Right hindlimb (tissue), 1 donor: ENCODE data around the gene MAP1B.

Source experiments
- DNase-seq: peaks from one replicate; pipeline ENCODE4 v3.0.0-alpha.2; 2018

MAP1B gene

DNA sequence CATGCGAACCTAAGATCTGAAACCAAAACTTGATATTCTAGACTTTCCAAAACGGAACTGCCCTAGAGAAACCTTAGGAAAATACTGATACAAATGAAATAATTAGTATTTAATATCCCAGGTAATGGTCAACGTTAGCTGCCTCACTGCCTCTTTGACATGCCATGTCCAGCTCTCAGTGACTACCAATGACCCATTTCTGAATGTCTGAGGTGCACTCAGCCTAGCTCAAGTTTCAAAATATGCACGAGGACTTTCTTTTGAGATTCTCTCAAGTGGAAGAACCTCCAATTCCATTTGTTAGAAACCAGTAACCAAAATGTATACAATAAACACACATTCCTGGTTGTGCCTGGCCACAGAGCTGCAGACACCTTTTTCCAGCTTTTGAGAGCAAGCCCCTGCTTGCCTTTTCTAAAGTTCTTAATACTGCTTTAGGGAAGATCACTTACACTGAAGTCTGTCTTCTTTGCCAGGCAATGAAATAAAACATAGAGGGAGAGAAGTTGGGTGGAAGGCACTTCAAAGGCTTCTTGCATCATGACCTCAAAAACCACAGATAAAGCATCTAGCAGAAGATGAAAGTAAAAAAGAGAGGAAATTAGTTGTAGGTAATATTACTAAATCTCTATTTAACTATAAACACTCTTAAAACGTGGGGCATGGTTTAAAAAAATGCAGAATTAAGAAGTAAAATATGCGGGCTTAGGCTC, 124.9 kb downstream of the MAP1B start:
- no peak for DNase-seq

- DNase-seq = no peak
These were observed 125.6 kb downstream of the MAP1B start for GRCh38 chr5:72232838-72233237.

- DNase-seq = no peak
These were observed 126.6 kb downstream of the MAP1B start for GRCh38 chr5:72233835-72234234.

- no peak for DNase-seq
These were observed 127.0 kb downstream of the MAP1B start for GRCh38 chr5:72234265-72234700.

GRCh38 chr5:72234868-72235267, 127.6 kb downstream of the MAP1B start:
- no peak for DNase-seq

GRCh38 chr5:72235725-72236124, 128.4 kb downstream of the MAP1B start:
- no peak for DNase-seq

- no peak for DNase-seq
These were observed 130.1 kb downstream of the MAP1B start for GRCh38 chr5:72237415-72237814.

- no peak for DNase-seq
These were observed 130.6 kb downstream of the MAP1B start for GRCh38 chr5:72237879-72238278.

DNA sequence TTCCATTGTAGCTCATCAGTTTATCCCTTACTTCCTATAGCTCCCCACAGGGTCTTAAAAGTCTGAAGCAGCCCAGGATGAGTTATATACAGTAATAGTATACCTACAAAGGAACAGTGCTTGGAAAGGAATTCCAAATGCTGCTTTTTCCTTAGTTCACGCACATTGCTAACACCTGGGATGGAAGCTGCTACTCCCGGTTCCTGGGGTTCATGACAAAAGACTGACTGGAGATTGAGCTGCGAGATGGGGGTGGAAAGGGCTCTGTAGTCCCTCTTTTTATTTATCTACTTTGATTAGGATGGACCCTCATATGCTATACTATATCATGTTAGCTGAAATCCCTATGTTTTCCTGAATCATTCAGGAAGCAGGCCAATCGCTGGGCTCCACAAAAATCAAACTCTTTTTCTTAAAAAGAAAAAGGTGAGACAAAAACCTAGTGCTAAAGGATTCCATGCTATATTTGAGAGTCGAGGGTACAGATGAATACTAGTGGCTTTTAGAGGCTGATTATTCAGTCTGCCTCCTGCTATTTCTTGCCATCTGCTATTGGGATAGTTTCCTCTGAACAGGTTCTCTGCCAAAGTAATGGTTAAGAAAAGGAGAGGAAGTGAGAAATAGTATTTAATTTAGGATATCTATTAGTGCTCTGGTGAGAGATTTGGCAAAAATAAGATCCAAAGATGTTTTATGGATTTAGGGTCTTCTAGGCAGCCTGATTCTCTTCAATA, 131.6 kb downstream of the MAP1B start:
- DNase-seq = no peak

DNA sequence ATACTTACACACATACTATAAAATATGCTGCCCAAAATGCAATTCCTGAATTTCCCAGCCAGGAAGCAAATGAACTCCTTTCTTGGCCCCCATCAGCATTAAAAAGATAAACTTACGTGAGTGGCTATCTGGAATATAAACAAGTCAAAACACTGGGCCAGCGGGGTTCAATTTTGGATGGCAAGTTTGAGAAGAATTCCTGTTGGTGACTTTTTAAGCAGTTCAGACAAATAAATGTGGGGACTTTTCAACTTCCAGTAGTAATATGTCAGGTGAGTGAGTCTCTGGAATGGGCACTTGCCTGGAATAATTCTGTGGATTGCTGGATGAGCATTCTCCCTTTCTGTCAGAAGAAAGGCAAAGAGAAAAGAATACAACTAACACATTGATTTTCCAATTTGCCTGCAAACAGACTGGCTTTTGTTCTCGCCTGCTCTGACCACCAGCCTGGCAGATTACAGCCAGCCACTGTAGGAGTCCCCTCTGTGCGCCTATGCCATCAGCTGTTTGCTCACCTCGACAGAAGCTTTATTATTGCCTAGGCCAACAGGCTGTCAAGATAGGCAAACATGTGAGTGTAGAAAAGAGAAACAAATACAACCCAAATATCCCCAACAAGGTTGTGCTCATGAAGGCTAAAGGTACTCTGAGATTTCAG, 134.2 kb downstream of the MAP1B start:
- no peak for DNase-seq

DNA sequence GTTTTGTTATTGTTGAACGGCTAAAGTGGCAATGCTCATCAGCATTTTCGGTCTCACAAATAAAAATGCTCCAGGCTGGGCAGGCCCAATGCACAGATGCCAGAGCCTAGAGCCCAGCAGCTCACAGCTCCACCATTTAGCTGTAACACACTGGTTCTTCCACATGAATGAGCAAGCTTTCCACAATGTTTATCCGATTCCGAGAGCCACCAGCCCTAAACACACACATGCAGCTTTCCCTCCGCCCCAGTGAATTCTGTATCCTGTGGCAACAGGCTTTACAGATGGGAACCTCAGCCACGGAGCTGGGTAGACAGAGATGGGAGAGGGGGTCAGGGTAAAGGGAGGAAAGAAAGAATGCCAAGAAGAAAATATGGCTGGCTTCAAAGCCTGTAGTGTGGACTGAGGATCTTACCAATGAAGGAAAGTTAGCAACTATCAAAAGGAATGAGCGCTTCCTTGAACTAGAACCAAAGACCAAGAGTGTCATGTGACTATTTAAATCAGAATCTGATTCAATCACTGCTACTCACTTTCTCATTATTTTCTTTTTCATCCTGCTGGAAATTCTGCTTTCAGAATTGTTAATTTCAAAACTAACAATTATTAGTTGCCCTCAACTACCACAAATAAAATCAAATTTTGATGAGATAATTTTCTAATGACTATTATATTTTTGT, 135.7 kb downstream of the MAP1B start:
- DNase-seq = no peak

- DNase-seq = no peak
These were observed 136.4 kb downstream of the MAP1B start for GRCh38 chr5:72243706-72244105.

GRCh38 chr5:72244862-72245371, 137.6 kb downstream of the MAP1B start:
- DNase-seq = no peak

GRCh38 chr5:72245546-72245945, 138.3 kb downstream of the MAP1B start:
- no peak for DNase-seq

DNA sequence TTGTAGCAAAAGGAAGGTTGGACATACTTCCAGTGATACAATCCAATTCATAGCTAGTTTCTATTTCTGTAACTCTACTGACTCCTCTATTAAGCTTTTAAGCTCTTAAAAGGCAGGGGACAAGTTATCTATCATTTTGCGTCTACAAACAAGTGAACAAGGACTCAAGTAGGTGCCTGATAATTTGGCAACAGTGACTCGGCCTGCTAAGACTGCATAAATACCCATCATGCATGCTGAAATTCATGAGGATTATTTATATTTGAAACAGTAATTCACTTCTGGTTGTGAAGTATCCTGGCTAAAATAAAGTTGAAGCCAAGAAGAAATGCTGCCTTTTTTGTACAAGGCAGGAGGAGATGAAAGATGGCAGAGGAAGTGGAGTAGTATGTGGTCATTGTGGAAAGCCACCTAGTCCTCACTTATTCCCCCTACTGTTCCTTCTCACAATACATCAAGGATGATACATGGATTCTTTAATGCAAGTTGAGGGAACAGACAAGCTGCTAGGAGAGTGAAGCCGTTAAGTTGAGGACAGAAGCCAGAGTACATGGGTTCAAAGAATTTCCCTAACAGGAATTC, 138.8 kb downstream of the MAP1B start:
- DNase-seq = no peak

DNA sequence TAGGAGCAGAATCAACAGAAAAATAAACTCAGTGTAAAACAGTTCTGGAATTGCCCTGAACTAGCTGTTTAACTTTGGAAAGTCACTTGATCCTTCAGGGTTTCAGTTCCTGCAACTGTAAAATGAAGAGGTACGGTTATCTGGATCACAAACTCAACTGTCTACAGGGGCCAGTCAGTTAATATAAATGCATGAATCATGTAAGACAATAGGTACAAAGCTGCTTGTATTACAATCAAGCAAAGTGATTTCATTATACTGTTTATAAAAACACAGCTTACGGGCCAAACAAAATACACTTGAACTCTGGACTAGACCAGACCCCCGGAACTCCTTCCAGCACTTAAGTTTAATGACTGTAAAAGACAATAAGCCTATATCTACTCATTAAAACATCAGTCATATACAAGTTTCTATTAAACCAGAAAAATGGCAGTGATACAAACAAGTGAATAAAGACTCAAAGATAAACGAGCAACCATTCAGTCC, 139.7 kb downstream of the MAP1B start:
- DNase-seq = no peak

- peak; percentile 53 for DNase-seq
These were observed 141.2 kb downstream of the MAP1B start for GRCh38 chr5:72248410-72248981.

DNA sequence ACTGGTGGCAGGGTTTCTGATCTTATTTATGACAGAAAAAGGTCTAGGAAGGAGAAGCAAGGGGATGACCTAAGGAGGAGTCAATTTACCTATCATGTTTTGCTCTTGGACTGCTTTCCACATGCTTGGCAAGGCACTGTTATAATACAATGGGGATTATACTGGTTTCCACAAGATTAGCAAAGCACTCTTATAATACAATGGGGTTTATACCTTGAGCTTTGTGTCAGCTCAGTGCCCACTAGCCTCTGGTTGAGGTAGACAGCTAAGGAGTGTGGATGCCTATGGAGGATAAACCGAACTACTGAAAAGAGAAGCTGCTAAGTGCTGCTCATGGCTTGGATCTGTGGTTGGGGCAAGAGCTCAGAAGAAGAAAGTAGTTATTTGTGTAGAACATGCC, 144.1 kb downstream of the MAP1B start:
- no peak for DNase-seq

DNA sequence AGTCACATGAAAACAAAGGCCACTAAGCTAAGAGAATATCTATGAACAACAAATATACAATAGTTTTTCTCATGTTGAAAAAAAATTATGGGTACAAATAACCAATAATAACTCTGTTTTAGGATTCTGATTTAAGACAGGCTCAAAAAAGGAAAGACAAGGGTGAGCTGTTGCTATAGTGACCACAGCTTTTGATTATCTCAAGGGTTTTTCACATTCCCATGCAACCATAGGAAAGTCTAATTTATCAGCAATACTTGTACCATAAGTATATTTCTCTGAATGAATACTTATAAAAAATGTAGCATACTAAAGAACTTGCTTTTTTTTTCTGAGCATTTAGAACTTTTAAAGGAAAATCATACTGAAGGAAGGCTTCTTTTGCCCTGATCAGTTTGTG, 144.7 kb downstream of the MAP1B start:
- no peak for DNase-seq

DNA sequence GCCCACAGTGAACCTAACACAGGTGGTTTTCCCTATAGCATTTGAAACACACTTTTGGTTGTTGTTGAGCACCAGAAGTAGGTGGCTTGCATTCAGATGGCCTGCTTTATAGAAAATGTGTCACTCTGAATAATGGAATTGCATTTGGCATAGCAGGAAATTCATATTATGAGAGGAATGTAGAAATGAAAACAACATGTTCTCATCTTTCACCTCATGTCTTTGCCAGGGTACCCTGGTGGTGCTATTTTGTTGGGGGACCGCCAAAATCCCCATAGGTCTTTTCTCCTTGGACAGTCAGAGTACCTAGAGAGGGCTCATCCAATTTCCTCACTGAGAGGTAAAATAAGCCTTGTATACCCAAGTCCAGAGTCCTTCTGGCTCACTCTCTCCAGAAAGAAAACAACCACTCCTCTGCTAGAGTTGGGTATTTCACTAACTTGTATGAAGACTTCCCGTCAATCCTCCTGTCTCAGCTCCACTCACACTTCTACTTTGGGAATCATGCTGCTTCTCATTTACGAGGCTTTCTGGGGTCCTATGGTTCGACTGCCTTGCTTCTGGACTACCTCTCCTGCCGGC, 145.4 kb downstream of the MAP1B start:
- DNase-seq = no peak

DNA sequence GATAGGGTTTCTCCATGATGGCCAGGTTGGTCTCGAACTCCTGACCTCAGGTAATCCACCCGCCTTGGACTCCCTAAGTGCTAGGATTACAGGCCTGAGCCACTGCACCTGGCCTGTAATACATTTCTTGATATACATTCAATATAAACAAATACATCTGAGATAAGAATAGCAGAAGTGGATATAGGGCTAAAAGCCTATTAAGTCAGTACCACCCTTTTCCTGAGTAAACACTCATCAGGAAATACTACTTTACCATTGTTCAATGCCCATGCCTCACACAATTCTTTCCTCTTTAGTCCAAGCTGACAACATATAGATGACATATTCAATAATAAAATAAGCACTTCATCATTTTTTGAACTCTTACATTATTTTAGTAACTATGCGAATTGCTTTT, 148.0 kb downstream of the MAP1B start:
- no peak for DNase-seq

DNA sequence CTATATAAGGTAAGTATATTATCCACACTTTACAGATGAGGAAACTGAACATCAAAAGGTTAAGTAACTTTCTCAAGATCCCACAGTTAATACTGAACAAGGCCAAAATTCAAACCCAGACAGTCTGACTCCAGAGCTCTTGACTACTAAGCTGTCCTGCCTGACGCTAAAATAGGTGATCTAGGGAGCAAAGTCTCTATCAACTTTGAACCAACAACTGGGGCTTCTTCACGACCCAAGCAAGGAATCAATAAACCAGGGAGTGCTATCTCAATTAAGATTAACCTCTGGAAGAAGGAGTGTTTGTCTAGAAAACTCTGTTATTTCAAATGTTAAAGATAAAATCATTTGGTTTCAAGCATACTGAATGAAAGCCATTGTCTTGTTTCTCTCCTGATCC, 148.4 kb downstream of the MAP1B start:
- no peak for DNase-seq
